MM.1S (cell line): ENCODE results near the gene SOCS4.

ENCODE experiments used
- DNase-seq: peaks from one replicate; pipeline ENCODE4 v3.0.0-alpha.2; 2015
- H2AFZ ChIP-seq: fragments of 300-600 bp; sonication (generic); 2 replicates; pipeline ENCODE4 v1.6.0; 2016; ENCODE audit warnings: antibody characterized with exemption, low read length
- H3F3A ChIP-seq: fragments of 300-600 bp; sonication (generic); 2 replicates; pipeline ENCODE4 v1.6.1; 2016; ENCODE audit warnings: mild to moderate bottlenecking, antibody characterized with exemption, low read length, moderate library complexity, mixed read lengths; ENCODE audit not compliant: insufficient read depth
- H3K27ac ChIP-seq: fragments of 300-600 bp; sonication (generic); 2 replicates; pipeline ENCODE4 v1.5.1; 2016; ENCODE audit warnings: mild to moderate bottlenecking, low read length
- H3K27me3 ChIP-seq: fragments of 300-600 bp; sonication (generic); replicated peaks from 2 replicates; pipeline ENCODE4 v1.6.0; 2016; ENCODE audit warnings: low read length; ENCODE audit not compliant: insufficient read depth
- H3K36me3 ChIP-seq: fragments of 300-600 bp; sonication (generic); replicated peaks from 2 replicates; pipeline ENCODE4 v1.6.1; 2016; ENCODE audit warnings: mild to moderate bottlenecking, low read length, mixed read lengths; ENCODE audit not compliant: insufficient read depth
- H3K4me1 ChIP-seq: fragments of 300-600 bp; sonication (generic); 2 replicates; pipeline ENCODE4 v1.6.1; 2016; ENCODE audit warnings: low read length, mixed read lengths
- H3K4me2 ChIP-seq: fragments of 300-600 bp; sonication (generic); 2 replicates; pipeline ENCODE4 v1.6.0; 2016; ENCODE audit warnings: low read depth, low read length
- H3K4me3 ChIP-seq: fragments of 300-600 bp; sonication (generic); 2 replicates; pipeline ENCODE4 v1.5.1; 2016; ENCODE audit warnings: low read length, mixed read lengths
- H3K79me2 ChIP-seq: fragments of 300-600 bp; sonication (generic); 2 replicates; pipeline ENCODE4 v1.6.1; 2016; ENCODE audit warnings: mixed run types, low read length, mixed read lengths
- H3K9ac ChIP-seq: fragments of 300-600 bp; sonication (generic); 2 replicates; pipeline ENCODE4 v1.6.1; 2016; ENCODE audit warnings: low read length, mixed read lengths
- H3K9me2 ChIP-seq: fragments of 300-600 bp; sonication (generic); replicated peaks from 2 replicates; pipeline ENCODE4 v1.6.1; 2016; ENCODE audit warnings: mild to moderate bottlenecking, low read length, mixed read lengths; ENCODE audit not compliant: insufficient read depth
- H3K9me3 ChIP-seq: fragments of 300-600 bp; sonication (generic); replicated peaks from 2 replicates; pipeline ENCODE4 v1.6.1; 2016; ENCODE audit warnings: mild to moderate bottlenecking, low read length, mixed read lengths; ENCODE audit not compliant: insufficient read depth
- H4K20me1 ChIP-seq: fragments of 300-600 bp; sonication (generic); 2 replicates; pipeline ENCODE4 v1.6.1; 2016; ENCODE audit warnings: mild to moderate bottlenecking, low read length, moderate library complexity, mixed read lengths; ENCODE audit not compliant: insufficient read depth
- EZH2 ChIP-seq: fragments of 300-600 bp; sonication (generic); optimal IDR thresholded peaks from 2 replicates; pipeline ENCODE3; 2017; ENCODE audit warnings: low read depth, mild to moderate bottlenecking, antibody characterized with exemption, low read length, mixed read lengths
- EZH2phosphoT487 ChIP-seq: fragments of 300-600 bp; sonication (generic); IDR thresholded peaks from 2 replicates; pipeline ENCODE4 v1.6.1; 2018; ENCODE audit warnings: antibody characterized with exemption, low read length
- TF ChIP-seq, protein P1 (sequence below): fragments of 300-600 bp; sonication (generic); IDR thresholded peaks from 2 replicates; pipeline ENCODE4 v1.5.1; 2016; ENCODE audit warnings: antibody characterized with exemption, low read length, mixed read lengths

Gene SOCS4, protein sequence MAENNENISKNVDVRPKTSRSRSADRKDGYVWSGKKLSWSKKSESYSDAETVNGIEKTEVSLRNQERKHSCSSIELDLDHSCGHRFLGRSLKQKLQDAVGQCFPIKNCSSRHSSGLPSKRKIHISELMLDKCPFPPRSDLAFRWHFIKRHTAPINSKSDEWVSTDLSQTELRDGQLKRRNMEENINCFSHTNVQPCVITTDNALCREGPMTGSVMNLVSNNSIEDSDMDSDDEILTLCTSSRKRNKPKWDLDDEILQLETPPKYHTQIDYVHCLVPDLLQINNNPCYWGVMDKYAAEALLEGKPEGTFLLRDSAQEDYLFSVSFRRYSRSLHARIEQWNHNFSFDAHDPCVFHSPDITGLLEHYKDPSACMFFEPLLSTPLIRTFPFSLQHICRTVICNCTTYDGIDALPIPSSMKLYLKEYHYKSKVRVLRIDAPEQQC

DNA sequence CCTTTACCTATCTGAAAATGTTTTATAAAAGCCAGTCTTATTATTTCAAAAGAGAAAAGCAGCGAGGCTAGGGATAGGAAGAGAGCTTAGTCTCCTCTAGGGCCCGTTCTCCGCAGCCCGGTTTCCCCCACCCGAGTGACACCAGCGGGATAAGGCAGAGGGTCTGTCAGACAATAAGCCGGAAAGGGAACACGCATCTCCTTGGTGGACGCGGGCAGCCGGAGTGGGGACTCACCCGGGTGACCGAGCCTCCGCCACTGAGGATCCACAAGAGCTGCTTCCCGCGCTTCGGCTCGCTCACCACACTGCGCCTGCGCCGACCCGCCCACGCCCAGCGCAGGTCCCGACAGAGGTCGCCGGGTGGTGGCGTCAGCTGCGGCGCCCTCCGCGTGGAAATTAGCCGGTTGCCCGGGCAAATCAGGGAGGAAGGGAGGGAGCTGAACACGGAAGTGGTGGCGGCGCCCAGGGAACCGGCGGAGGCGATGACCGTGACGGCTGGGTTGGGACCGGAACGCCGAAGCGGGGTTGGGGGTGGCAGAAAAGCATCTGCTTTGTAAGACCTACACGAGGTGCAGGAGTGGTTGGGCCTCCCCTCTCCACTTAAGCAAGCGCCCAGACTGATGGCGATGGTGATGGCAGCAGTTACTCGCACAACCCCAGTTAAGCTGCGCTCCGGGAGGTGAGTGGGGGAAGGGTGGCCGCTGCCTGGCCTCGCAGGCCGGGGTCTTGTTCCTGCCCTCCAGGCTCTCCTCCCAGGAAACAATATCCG lies at the start of gene SOCS4, which contains the start of gene WDHD1:
Gene SOCS4 (plus strand): TSS at position 444 of the 769 bp plus-strand sequence. CDS start 15,806 bp downstream, outside the sequence.
Gene WDHD1 (minus strand): TSS at position 307 of the 769 bp plus-strand sequence. CDS start 312 bp downstream, outside the sequence.
- no peaks in the 10 kb centered on the region for H4K20me1 ChIP-seq

DNA sequence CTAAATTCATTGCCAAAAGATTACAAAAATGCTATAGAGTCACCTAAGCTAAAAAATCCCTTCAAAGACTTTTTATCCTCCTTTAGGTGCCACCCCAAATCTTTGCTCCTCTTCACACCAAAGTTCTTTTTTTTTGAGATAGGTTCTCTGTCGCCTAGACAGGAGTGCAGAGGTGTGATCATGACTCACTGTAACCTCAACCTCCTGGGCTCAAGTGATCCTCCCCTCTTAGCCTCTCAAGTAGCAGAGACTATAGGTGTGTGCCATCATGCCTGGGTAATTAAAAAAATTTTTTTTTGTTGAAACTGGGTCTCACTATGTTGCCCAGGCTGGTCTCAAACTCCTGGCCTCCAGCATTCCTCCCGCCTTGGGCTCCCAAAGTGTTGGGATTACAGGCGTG lies 48.0 kb upstream of the SOCS4 start:
- H3F3A ChIP-seq = no peaks in the 10 kb centered on the region
- H3K4me2 ChIP-seq = no peak overlapping the region
- no peaks in the 10 kb centered on the region for H3K36me3 ChIP-seq
- no peak for DNase-seq
- no peak overlapping the region for H2AFZ ChIP-seq
- H3K79me2 ChIP-seq = no peaks in the 10 kb centered on the region
- H3K9ac ChIP-seq = no peak overlapping the region
- H3K4me1 ChIP-seq = no peaks in the 10 kb centered on the region
- H3K9me2 ChIP-seq = no peaks in the 10 kb centered on the region
- no peak overlapping the region for H3K4me3 ChIP-seq
- no peak overlapping the region for H3K27ac ChIP-seq
- H4K20me1 ChIP-seq = no peaks in the 10 kb centered on the region
- no peaks in the 10 kb centered on the region for H3K9me3 ChIP-seq
- H3K27me3 ChIP-seq = no peaks in the 10 kb centered on the region
- TF ChIP-seq, protein P1, sequence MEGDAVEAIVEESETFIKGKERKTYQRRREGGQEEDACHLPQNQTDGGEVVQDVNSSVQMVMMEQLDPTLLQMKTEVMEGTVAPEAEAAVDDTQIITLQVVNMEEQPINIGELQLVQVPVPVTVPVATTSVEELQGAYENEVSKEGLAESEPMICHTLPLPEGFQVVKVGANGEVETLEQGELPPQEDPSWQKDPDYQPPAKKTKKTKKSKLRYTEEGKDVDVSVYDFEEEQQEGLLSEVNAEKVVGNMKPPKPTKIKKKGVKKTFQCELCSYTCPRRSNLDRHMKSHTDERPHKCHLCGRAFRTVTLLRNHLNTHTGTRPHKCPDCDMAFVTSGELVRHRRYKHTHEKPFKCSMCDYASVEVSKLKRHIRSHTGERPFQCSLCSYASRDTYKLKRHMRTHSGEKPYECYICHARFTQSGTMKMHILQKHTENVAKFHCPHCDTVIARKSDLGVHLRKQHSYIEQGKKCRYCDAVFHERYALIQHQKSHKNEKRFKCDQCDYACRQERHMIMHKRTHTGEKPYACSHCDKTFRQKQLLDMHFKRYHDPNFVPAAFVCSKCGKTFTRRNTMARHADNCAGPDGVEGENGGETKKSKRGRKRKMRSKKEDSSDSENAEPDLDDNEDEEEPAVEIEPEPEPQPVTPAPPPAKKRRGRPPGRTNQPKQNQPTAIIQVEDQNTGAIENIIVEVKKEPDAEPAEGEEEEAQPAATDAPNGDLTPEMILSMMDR = no peak
- TF ChIP-seq EZH2 (no peak), EZH2phosphoT487 (no peak)

More for the DNA sequence above, at the start of gene SOCS4, which contains the start of gene WDHD1:
- H2AFZ ChIP-seq = peak within 1 kb of the TSS; percentile 85
- no peaks in the 10 kb centered on the region for H3F3A ChIP-seq
- peak within 1 kb of the TSS; percentile 81 for H3K9ac ChIP-seq
- H3K27me3 ChIP-seq = no peaks in the 10 kb centered on the region
- peak within 1 kb of the TSS; percentile 90 for H3K4me3 ChIP-seq
- DNase-seq = peak; percentile 84
- H3K79me2 ChIP-seq = peaks cover 61% of the 10 kb centered on the region
- peak within 1 kb of the TSS; percentile 74 for H3K4me2 ChIP-seq
- H3K27ac ChIP-seq = peak within 1 kb of the TSS; percentile 71; the same call in 1 of the 2 replicates
- no peaks in the 10 kb centered on the region for H3K9me3 ChIP-seq
- TF ChIP-seq, protein P1 = no peak
- TF ChIP-seq EZH2 = no peak
- no peak for TF ChIP-seq EZH2phosphoT487
- H3K9me2 ChIP-seq = no peaks in the 10 kb centered on the region
- H3K36me3 ChIP-seq = no peaks in the 10 kb centered on the region
- H3K4me1 ChIP-seq = peaks cover 7% of the 10 kb centered on the region; the same call in 1 of the 2 replicates

DNA sequence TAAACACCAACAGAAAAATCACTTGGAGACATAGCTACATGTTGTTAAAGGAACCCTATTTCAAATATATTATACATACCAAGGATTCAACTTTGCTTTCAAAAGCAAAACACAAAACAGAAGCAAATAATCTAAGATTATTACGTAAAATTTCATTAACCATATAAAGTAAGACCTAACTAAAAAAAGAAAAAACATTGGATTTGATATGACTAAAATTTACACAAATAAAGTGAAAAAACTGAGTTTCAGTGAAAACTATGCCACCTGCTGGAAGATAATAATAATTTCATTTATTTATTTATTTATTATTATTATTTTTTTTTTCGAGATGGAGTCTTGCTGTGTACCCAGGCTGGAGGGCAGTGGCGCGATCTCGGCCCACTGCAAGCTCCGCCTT lies 45.3 kb upstream of the SOCS4 start:
- no peaks in the 10 kb centered on the region for H3F3A ChIP-seq
- H3K27ac ChIP-seq = no peak overlapping the region
- H3K4me1 ChIP-seq = no peaks in the 10 kb centered on the region
- no peak for DNase-seq
- H3K4me3 ChIP-seq = no peak overlapping the region
- no peaks in the 10 kb centered on the region for H3K27me3 ChIP-seq
- H3K4me2 ChIP-seq = no peak overlapping the region
- H2AFZ ChIP-seq = no peak overlapping the region
- H3K9me2 ChIP-seq = no peaks in the 10 kb centered on the region
- H3K9me3 ChIP-seq = no peaks in the 10 kb centered on the region
- no peak for TF ChIP-seq EZH2phosphoT487
- TF ChIP-seq, protein P1 = no peak
- no peaks in the 10 kb centered on the region for H3K36me3 ChIP-seq
- H3K9ac ChIP-seq = no peak overlapping the region
- H4K20me1 ChIP-seq = no peaks in the 10 kb centered on the region
- H3K79me2 ChIP-seq = no peaks in the 10 kb centered on the region
